HepG2 (cell line): ENCODE results near the gene FGF14. TPM values are rescaled to one million over a fixed set of nuclear protein-coding genes. Genes with fewer than 3 reads are reported as not detected.

ENCODE experiments used
- ATAC-seq: fragments of 200-7000 bp; cut with Tn5 transposase; 3 replicates; pipeline ENCODE4 v1.9.1; 2020; ENCODE audit warnings: mild to moderate bottlenecking, moderate library complexity
- BruUV-seq: library from RNA; stranded (reverse); fragments of 400-500 nt; replicated peaks from 2 replicates; lab custom pipeline; 2021; lab: Mats Ljungman, UMichigan
- CTCF ChIA-PET: fragments of 300-600 bp; formaldehyde crosslinking; extraction: SDS; loops from one replicate; lab custom pipeline; 2021; ENCODE audit warnings: low total read pairs, inconsistent platforms, low intra/inter-chr PET ratio; lab: Yijun Ruan, JAX
- POLR2A ChIA-PET: fragments of 350-600 bp; sonication (Branson Sonifier 250); formaldehyde crosslinking; loops from one replicate; lab custom pipeline; 2020; ENCODE audit warnings: antibody characterized with exemption, inconsistent platforms; lab: Yijun Ruan, JAX
- DNase-seq: peaks from one replicate; pipeline ENCODE4 v3.0.0-alpha.2; 2015; ENCODE audit warnings: low spot score
- FAIRE-seq: peaks from 3 replicates; lab custom pipeline; 2011; peaks lifted over from hg19 to GRCh38; lab: Jason Lieb, UNC
- H2AFZ ChIP-seq: one replicate; pipeline ENCODE4 v1.6.1; 2011; ENCODE audit warnings: low read length, inconsistent platforms
- H3K27ac ChIP-seq: fragments of 300-600 bp; 3 replicates; pipeline ENCODE4 v1.8.0; 2011; ENCODE audit warnings: mixed run types, mild to moderate bottlenecking, mixed read lengths, low read length, inconsistent platforms; ENCODE audit not compliant: insufficient read depth; ENCODE audit errors: extremely low read length
- H3K27me3 ChIP-seq, 2 experiments: fragments of 200-600 bp in 1 of 2; 2 replicates in 1 of 2; 3 replicates in 1 of 2; pipeline versions ENCODE4 v1.6.0 to v1.8.0; 2011; ENCODE audit warnings: low read length in 2 of 2, mild to moderate bottlenecking in 2 of 2, moderate library complexity in 2 of 2, inconsistent platforms in 1 of 2; ENCODE audit not compliant: insufficient read depth in 2 of 2, control insufficient read depth in 1 of 2
- H3K36me3 ChIP-seq, 2 experiments: fragments of 200-600 bp in 1 of 2; replicated peaks in 1 of 2; 2 replicates in 1 of 2; 3 replicates in 1 of 2; pipeline versions ENCODE4 v1.5.1 to v1.8.0; 2011; ENCODE audit warnings: low read length in 2 of 2, inconsistent platforms in 1 of 2; ENCODE audit not compliant: insufficient read depth in 2 of 2, control insufficient read depth in 1 of 2
- H3K4me1 ChIP-seq: 2 replicates; pipeline ENCODE4 v1.5.1; 2012; ENCODE audit warnings: low read length, inconsistent platforms; ENCODE audit not compliant: insufficient read depth
- H3K4me2 ChIP-seq: 2 replicates; pipeline ENCODE4 v1.6.0; 2011; ENCODE audit warnings: low read depth, low read length, inconsistent platforms
- H3K4me3 ChIP-seq, 3 experiments: fragments of 200-600 bp in 1 of 3; sonication (generic), shearing (Covaris generic) in 1 of 3; replicated peaks in 1 of 3; 2 replicates each; pipeline ENCODE4 v1.5.1; 2011 to 2016; ENCODE audit warnings: low read length in 3 of 3, inconsistent platforms in 2 of 3, low read depth in 2 of 3, mild to moderate bottlenecking in 2 of 3, control low read depth in 1 of 3, mixed read lengths in 1 of 3; ENCODE audit not compliant: insufficient read depth in 1 of 3
- H3K79me2 ChIP-seq: one replicate; pipeline ENCODE4 v1.6.1; 2011; ENCODE audit warnings: low read length, inconsistent platforms; ENCODE audit not compliant: insufficient read depth
- H3K9ac ChIP-seq: 2 replicates; pipeline ENCODE4 v1.6.0; 2011; ENCODE audit warnings: mild to moderate bottlenecking, low read depth, low read length, inconsistent platforms; ENCODE audit not compliant: insufficient read depth
- H3K9me3 ChIP-seq: 2 replicates; pipeline ENCODE4 v1.5.1; 2012; ENCODE audit warnings: mild to moderate bottlenecking, low read length
- H4K20me1 ChIP-seq: 2 replicates; pipeline ENCODE4 v1.6.0; 2011; ENCODE audit warnings: inconsistent platforms, mild to moderate bottlenecking, low read length, moderate library complexity; ENCODE audit not compliant: insufficient read depth
- CBX1 ChIP-seq: IDR thresholded peaks from one replicate; pipeline ENCODE4 v1.6.1; 2016; ENCODE audit warnings: antibody characterized with exemption, low read depth
- CEBPG ChIP-seq: IDR thresholded peaks from 2 replicates; pipeline ENCODE4 v1.6.1; 2016
- GLI4 ChIP-seq: sonication (generic); formaldehyde crosslinking; IDR thresholded peaks from 2 replicates; pipeline ENCODE4 v1.5.1; 2020; ENCODE audit warnings: missing genetic modification reagents, mild to moderate bottlenecking, moderate library complexity, borderline replicate concordance
- KMT2A ChIP-seq: sonication (generic); formaldehyde crosslinking; IDR thresholded peaks from 2 replicates; pipeline ENCODE4 v1.4.0; 2020; ENCODE audit warnings: missing genetic modification reagents
- MAFG ChIP-seq: sonication (generic); formaldehyde crosslinking; IDR thresholded peaks from 2 replicates; pipeline ENCODE4 v1.5.1; 2020; ENCODE audit warnings: mild to moderate bottlenecking, missing genetic modification reagents
- NR2F6 ChIP-seq, 2 experiments: IDR thresholded peaks; 2 replicates each; pipeline ENCODE4 v1.6.1; 2016; ENCODE audit warnings: antibody characterized with exemption in 1 of 2, mild to moderate bottlenecking in 1 of 2
- PLRG1 ChIP-seq: fragments of 450-650 bp; conservative IDR thresholded peaks from 2 replicates; pipeline ENCODE4 v1.6.1; 2016
- ZNF451 ChIP-seq: sonication (generic); formaldehyde crosslinking; IDR thresholded peaks from 2 replicates; pipeline ENCODE4 v1.5.0; 2020; ENCODE audit warnings: mild to moderate bottlenecking, missing genetic modification reagents
- ZNF674 ChIP-seq: sonication (generic); formaldehyde crosslinking; IDR thresholded peaks from 2 replicates; pipeline ENCODE4 v1.5.0; 2020; ENCODE audit warnings: low read depth, mild to moderate bottlenecking, missing genetic modification reagents
- WGBS: methylation state at CpG from one replicate; pipeline ENCODE4 v1.1.6; 2017; ENCODE audit warnings: low lambda C conversion rate; 5-methylcytosine and 5-hydroxymethylcytosine counted together
- in situ Hi-C: cut with HindIII; loops from 2 replicates; pipeline ENCODE4 v1.10.0; 2017; ENCODE audit warnings: low pct_unique_long_range_greater_than_20kb; ENCODE audit not compliant: extremely low pct_ligation_motif_present
- intact Hi-C: fragments of 100-400 bp; cut with micrococcal nuclease; formaldehyde crosslinking; loops from one replicate; pipeline ENCODE4 v1.10.0; 2022; ENCODE audit not compliant: unreplicated experiment
- polyA plus RNA-seq, 8 experiments: library from polyadenylated mRNA; depleted of rRNA in 3 of 8; stranded (reverse) in 7 of 8; unstranded in 1 of 8; fragments of >200 nt; fragmentation: Illumina TruSeq in 4 of 8; extraction: Trizol in 4 of 8; gene quantifications; 2 replicates each; pipeline versions ENCODE4 v1.2.1 to v1.2.3, GENCODE V29; 2011 to 2016; ENCODE audit warnings: low read depth in 4 of 8, missing spikeins in 1 of 8, mixed read lengths in 1 of 8; ENCODE audit not compliant: insufficient read depth in 1 of 8
- total RNA-seq, 5 experiments: library from RNA; depleted of rRNA; stranded (reverse); fragments of >200 nt; fragmentation: Illumina TruSeq; extraction: Trizol; gene quantifications; 2 replicates each; pipeline ENCODE4 v1.2.3, GENCODE V29; 2016; ENCODE audit warnings: low read depth in 1 of 5

FGF14 gene
- total and polyA plus RNA-seq, 2 of the 13 experiments (the other 11 are each of a cell fraction or from before 2014, with no cell fraction given): not detected

DNA sequence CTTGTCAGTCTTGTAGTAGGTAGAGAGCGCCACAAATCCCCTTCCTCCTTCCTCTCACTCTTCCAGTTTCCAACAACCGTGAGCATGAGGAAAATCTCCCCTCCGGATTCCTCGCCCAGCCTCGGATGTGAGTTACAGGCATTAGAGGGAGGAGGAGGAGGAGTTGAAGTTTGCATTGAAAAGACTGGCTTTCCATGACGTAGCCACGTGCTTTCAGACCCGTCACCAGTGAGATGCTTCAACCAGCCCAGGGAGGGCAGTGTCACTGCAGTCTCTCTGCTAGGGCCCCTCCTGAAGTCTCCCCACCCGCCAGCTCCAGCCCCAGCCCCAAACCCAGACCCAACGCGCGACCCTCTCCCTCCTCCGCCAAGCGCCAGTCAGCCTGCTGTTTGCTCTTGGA is 442 bp upstream of the FGF14 start:
- Histone ChIP-seq H4K20me1 (no peaks in the 10 kb centered on the region), H3K4me1 (no peaks in the 10 kb centered on the region), H3K36me3 (no peaks in the 10 kb centered on the region), H3K27ac (no peak overlapping the region), H3K4me3 (no peak overlapping the region), H3K9ac (no peak overlapping the region), H2AFZ (no peak overlapping the region), H3K27me3 (peaks cover 0 to 22% of the 10 kb centered on the region in 2 experiments; a peak in 3 of 5 replicates), H3K9me3 (no peaks in the 10 kb centered on the region), H3K79me2 (no peaks in the 10 kb centered on the region), H3K4me2 (no peak overlapping the region)
- TF ChIP-seq ZNF451 (CRISPR knock-in tag) (no peak), CEBPG (no peak), PLRG1 (no peak), CBX1 (no peak), KMT2A (CRISPR knock-in tag) (no peak), GLI4 (CRISPR knock-in tag) (no peak)
- POLR2A ChIA-PET: no interaction called here
- intact Hi-C loops (no loop called here), in situ Hi-C loops (no loop called here)
- FAIRE-seq (no peak), ATAC-seq (no peak), DNase-seq (no peak)
- 19% methylated on average over 14 of the region's 14 CpGs for WGBS
- CTCF ChIA-PET: no interaction called here
- BruUV-seq: no TSS peak

DNA sequence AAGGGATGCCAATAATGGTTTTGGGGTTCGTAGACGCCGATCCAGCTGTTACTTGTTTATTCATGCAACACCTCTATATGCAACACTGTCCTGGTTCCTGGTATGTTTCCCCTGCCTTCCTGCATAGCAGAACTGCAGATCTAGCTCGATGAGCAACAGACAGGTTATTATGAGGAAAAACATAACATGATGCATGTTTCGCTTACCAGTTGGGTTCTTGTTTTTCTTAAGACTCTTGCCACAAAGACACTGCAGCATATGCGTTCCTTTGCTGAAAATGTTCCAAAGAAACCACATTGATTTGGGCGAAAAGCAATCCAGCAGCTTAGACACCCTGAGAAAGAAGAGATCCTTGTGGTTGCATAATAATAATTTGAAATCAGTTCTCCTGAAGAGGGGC is 583 bp downstream of the FGF14 start:
- no peak overlapping the region for H3K9ac ChIP-seq
- FAIRE-seq (no peak), ATAC-seq (no peak)
- POLR2A ChIA-PET: no interaction called here
- in situ Hi-C loops (no loop called here), intact Hi-C loops (no loop called here)
- 22% methylated on average over 7 of the region's 7 CpGs for WGBS
- CTCF ChIA-PET: no interaction called here
- no TSS peak for BruUV-seq
- H3K4me2 ChIP-seq: no peak overlapping the region
- H3K4me3 ChIP-seq: no peak overlapping the region
- no peaks in the 10 kb centered on the region for H3K79me2 ChIP-seq
- H3K27me3 ChIP-seq: peaks cover 0 to 22% of the 10 kb centered on the region in 2 experiments; a peak in 3 of 5 replicates
- H3K36me3 ChIP-seq: no peaks in the 10 kb centered on the region
- TF ChIP-seq MAFG (CRISPR knock-in tag) (no peak), NR2F6 (IDR thresholded peaks at IDR 0.05) (no peak), NR2F6 (CRISPR knock-in tag; IDR thresholded peaks at IDR 0.05) (no peak), ZNF674 (CRISPR knock-in tag) (no peak)
- TF ChIP-seq, all 625 proteins: peak for 0
- no peaks in the 10 kb centered on the region for H3K9me3 ChIP-seq
- H4K20me1 ChIP-seq: no peaks in the 10 kb centered on the region
- no peak for DNase-seq
- H3K27ac ChIP-seq: no peak overlapping the region
- H3K4me1 ChIP-seq: no peaks in the 10 kb centered on the region
- H2AFZ ChIP-seq: no peak overlapping the region
